HepG2 (cell line): ENCODE measurements around the gene DOCK3. TPM values are rescaled to one million over a fixed set of nuclear protein-coding genes. Genes with fewer than 3 reads are reported as not detected.

Experiments used
- AHR ChIP-seq: IDR thresholded peaks from 2 replicates; pipeline ENCODE4 v1.6.1; 2018; ENCODE audit warnings: missing genetic modification reagents, missing compliant biosample characterization
- EZH2 ChIP-seq: conservative IDR thresholded peaks from 2 replicates; pipeline ENCODE4 v1.6.1; 2012; ENCODE audit warnings: mild to moderate bottlenecking, low read depth, low read length, moderate library complexity
- FOXJ3 ChIP-seq: sonication (generic); formaldehyde crosslinking; IDR thresholded peaks from 2 replicates; pipeline ENCODE4 v1.4.0; 2020; ENCODE audit warnings: missing genetic modification reagents, mild to moderate bottlenecking, borderline replicate concordance
- GATAD2A ChIP-seq: IDR thresholded peaks from 2 replicates; pipeline ENCODE4 v1.6.1; 2016
- GPN1 ChIP-seq: sonication (generic); formaldehyde crosslinking; IDR thresholded peaks from 2 replicates; pipeline ENCODE4 v1.5.1; 2020; ENCODE audit warnings: missing genetic modification reagents, borderline replicate concordance
- PAF1 ChIP-seq: IDR thresholded peaks from 2 replicates; pipeline ENCODE4 v1.6.1; 2016; ENCODE audit warnings: missing genetic modification reagents, missing compliant biosample characterization
- RBM22 ChIP-seq: fragments of 200-400 bp; formaldehyde crosslinking; optimal IDR thresholded peaks from 2 replicates; pipeline ENCODE3; 2017; ENCODE audit warnings: mild to moderate bottlenecking, low read length, moderate library complexity
- XRCC5 ChIP-seq: fragments of 200-400 bp; formaldehyde crosslinking; optimal IDR thresholded peaks from 2 replicates; pipeline ENCODE3; 2017; ENCODE audit warnings: mild to moderate bottlenecking, low read length
- ZBTB42 ChIP-seq: sonication (generic); formaldehyde crosslinking; IDR thresholded peaks from 2 replicates; pipeline ENCODE4 v1.5.0; 2020; ENCODE audit warnings: mild to moderate bottlenecking, missing genetic modification reagents
- ZFP82 ChIP-seq: sonication (generic); formaldehyde crosslinking; IDR thresholded peaks from 2 replicates; pipeline ENCODE4 v1.5.1; 2020; ENCODE audit warnings: mild to moderate bottlenecking, missing genetic modification reagents, borderline replicate concordance
- ZFX ChIP-seq: sonication (generic); formaldehyde crosslinking; IDR thresholded peaks from 2 replicates; pipeline ENCODE4 v1.4.0; 2020; ENCODE audit warnings: mild to moderate bottlenecking, low read depth, missing genetic modification reagents, moderate library complexity
- ZNF331 ChIP-seq: sonication (generic); formaldehyde crosslinking; IDR thresholded peaks from 2 replicates; pipeline ENCODE4 v1.4.0; 2020; ENCODE audit warnings: missing genetic modification reagents
- ZNF546 ChIP-seq: sonication (generic); formaldehyde crosslinking; conservative IDR thresholded peaks from 2 replicates; pipeline ENCODE4 v1.8.1; 2023; ENCODE audit warnings: mild to moderate bottlenecking, missing genetic modification reagents
- ZNF556 ChIP-seq: sonication (generic); formaldehyde crosslinking; IDR thresholded peaks from 2 replicates; pipeline ENCODE4 v1.4.0; 2020; ENCODE audit warnings: mild to moderate bottlenecking, missing genetic modification reagents, borderline replicate concordance
- ZNF605 ChIP-seq: sonication (generic); formaldehyde crosslinking; IDR thresholded peaks from 2 replicates; pipeline ENCODE4 v1.8.0; 2022; ENCODE audit warnings: mild to moderate bottlenecking, missing genetic modification reagents
- ZNF616 ChIP-seq: sonication (generic); formaldehyde crosslinking; IDR thresholded peaks from 2 replicates; pipeline ENCODE4 v1.5.0; 2020; ENCODE audit warnings: low read depth, mild to moderate bottlenecking, missing genetic modification reagents
- ZNF782 ChIP-seq: sonication (generic); formaldehyde crosslinking; IDR thresholded peaks from 2 replicates; pipeline ENCODE4 v1.4.0; 2020; ENCODE audit warnings: missing genetic modification reagents, mild to moderate bottlenecking, borderline replicate concordance
- polyA plus RNA-seq, 8 experiments: library from polyadenylated mRNA; depleted of rRNA in 3 of 8; stranded (reverse) in 7 of 8; unstranded in 1 of 8; fragments of >200 nt; fragmentation: Illumina TruSeq in 4 of 8; extraction: Trizol in 4 of 8; gene quantifications; 2 replicates each; pipeline versions ENCODE4 v1.2.1 to v1.2.3, GENCODE V29; 2011 to 2016; ENCODE audit warnings: low read depth in 4 of 8, missing spikeins in 1 of 8, mixed read lengths in 1 of 8; ENCODE audit not compliant: insufficient read depth in 1 of 8
- total RNA-seq, 5 experiments: library from RNA; depleted of rRNA; stranded (reverse); fragments of >200 nt; fragmentation: Illumina TruSeq; extraction: Trizol; gene quantifications; 2 replicates each; pipeline ENCODE4 v1.2.3, GENCODE V29; 2016; ENCODE audit warnings: low read depth in 1 of 5
- TF ChIP-seq, protein P1 (sequence below): sonication (generic); formaldehyde crosslinking; IDR thresholded peaks from 2 replicates; pipeline ENCODE4 v1.4.0; 2020; ENCODE audit warnings: missing genetic modification reagents, borderline replicate concordance
- TF ChIP-seq, protein P2 (sequence below): sonication (generic); formaldehyde crosslinking; conservative IDR thresholded peaks from 2 replicates; pipeline ENCODE4 v1.4.0; 2020; ENCODE audit warnings: mild to moderate bottlenecking, missing genetic modification reagents, moderate library complexity
- TF ChIP-seq, protein P3 (sequence below): sonication (generic); formaldehyde crosslinking; IDR thresholded peaks from 2 replicates; pipeline ENCODE4 v1.5.0; 2020; ENCODE audit warnings: missing genetic modification reagents
- TF ChIP-seq, protein P4 (sequence below): sonication (generic); formaldehyde crosslinking; IDR thresholded peaks from 2 replicates; pipeline ENCODE4 v1.4.0; 2020; ENCODE audit warnings: missing genetic modification reagents

The DOCK3 gene
- total and polyA plus RNA-seq, 2 of the 13 experiments (the other 11 are each of a cell fraction or from before 2014, with no cell fraction given): not detected

DNA sequence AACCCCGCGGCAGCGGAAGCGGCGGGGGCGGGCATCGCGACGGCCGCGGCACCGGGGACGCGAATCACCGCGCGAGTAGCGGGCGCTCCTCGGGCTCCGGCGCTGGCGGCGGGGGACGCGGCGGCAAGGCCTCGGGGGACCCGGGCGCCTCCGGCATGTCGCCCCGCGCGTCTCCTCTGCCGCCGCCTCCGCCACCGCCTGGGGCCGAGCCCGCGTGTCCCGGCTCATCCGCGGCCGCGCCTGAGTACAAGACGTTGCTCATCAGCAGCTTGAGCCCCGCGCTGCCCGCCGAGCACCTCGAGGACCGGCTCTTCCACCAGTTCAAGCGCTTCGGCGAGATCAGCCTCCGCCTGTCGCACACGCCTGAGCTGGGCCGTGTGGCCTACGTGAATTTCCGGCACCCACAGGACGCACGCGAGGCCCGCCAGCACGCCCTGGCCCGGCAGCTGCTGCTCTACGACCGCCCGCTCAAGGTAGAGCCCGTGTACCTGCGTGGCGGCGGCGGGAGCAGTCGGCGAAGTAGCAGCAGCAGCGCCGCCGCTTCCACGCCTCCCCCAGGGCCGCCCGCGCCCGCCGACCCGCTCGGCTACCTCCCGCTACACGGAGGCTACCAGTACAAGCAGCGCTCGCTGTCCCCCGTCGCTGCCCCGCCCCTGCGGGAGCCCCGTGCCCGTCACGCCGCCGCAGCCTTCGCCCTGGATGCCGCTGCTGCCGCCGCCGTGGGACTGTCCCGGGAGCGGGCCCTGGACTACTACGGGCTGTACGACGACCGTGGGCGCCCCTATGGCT, 717.0 kb downstream of the DOCK3 start (continued):
- no peak for TF ChIP-seq ZNF331 (CRISPR knock-in tag)
- TF ChIP-seq ZFX (CRISPR knock-in tag): no peak; the same call in 1 of the 2 replicates
- TF ChIP-seq XRCC5: no peak
- no peak for TF ChIP-seq ZBTB42 (CRISPR knock-in tag)
- TF ChIP-seq GATAD2A: no peak
- TF ChIP-seq, protein P1, sequence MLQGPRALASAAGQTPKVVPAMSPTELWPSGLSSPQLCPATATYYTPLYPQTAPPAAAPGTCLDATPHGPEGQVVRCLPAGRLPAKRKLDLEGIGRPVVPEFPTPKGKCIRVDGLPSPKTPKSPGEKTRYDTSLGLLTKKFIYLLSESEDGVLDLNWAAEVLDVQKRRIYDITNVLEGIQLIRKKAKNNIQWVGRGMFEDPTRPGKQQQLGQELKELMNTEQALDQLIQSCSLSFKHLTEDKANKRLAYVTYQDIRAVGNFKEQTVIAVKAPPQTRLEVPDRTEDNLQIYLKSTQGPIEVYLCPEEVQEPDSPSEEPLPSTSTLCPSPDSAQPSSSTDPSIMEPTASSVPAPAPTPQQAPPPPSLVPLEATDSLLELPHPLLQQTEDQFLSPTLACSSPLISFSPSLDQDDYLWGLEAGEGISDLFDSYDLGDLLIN: no peak
- no peak for TF ChIP-seq PAF1 (CRISPR knock-in tag)
- TF ChIP-seq ZFP82 (CRISPR knock-in tag): no peak; the same call in 1 of the 2 replicates
- no peak for TF ChIP-seq ZNF605 (CRISPR knock-in tag)
- no peak for TF ChIP-seq EZH2
- TF ChIP-seq ZNF556 (CRISPR knock-in tag): no peak
- peak; percentile 27; the same call in 1 of the 2 replicates for TF ChIP-seq AHR (CRISPR knock-in tag)
- TF ChIP-seq ZNF616: no peak
- peak; percentile 58; the same call in 1 of the 2 replicates for TF ChIP-seq ZNF546
- no peak for TF ChIP-seq RBM22
- TF ChIP-seq, protein P2, sequence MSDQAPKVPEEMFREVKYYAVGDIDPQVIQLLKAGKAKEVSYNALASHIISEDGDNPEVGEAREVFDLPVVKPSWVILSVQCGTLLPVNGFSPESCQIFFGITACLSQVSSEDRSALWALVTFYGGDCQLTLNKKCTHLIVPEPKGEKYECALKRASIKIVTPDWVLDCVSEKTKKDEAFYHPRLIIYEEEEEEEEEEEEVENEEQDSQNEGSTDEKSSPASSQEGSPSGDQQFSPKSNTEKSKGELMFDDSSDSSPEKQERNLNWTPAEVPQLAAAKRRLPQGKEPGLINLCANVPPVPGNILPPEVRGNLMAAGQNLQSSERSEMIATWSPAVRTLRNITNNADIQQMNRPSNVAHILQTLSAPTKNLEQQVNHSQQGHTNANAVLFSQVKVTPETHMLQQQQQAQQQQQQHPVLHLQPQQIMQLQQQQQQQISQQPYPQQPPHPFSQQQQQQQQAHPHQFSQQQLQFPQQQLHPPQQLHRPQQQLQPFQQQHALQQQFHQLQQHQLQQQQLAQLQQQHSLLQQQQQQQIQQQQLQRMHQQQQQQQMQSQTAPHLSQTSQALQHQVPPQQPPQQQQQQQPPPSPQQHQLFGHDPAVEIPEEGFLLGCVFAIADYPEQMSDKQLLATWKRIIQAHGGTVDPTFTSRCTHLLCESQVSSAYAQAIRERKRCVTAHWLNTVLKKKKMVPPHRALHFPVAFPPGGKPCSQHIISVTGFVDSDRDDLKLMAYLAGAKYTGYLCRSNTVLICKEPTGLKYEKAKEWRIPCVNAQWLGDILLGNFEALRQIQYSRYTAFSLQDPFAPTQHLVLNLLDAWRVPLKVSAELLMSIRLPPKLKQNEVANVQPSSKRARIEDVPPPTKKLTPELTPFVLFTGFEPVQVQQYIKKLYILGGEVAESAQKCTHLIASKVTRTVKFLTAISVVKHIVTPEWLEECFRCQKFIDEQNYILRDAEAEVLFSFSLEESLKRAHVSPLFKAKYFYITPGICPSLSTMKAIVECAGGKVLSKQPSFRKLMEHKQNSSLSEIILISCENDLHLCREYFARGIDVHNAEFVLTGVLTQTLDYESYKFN (CRISPR knock-in tag): no peak
- TF ChIP-seq, protein P3, sequence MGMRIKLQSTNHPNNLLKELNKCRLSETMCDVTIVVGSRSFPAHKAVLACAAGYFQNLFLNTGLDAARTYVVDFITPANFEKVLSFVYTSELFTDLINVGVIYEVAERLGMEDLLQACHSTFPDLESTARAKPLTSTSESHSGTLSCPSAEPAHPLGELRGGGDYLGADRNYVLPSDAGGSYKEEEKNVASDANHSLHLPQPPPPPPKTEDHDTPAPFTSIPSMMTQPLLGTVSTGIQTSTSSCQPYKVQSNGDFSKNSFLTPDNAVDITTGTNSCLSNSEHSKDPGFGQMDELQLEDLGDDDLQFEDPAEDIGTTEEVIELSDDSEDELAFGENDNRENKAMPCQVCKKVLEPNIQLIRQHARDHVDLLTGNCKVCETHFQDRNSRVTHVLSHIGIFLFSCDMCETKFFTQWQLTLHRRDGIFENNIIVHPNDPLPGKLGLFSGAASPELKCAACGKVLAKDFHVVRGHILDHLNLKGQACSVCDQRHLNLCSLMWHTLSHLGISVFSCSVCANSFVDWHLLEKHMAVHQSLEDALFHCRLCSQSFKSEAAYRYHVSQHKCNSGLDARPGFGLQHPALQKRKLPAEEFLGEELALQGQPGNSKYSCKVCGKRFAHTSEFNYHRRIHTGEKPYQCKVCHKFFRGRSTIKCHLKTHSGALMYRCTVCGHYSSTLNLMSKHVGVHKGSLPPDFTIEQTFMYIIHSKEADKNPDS (CRISPR knock-in tag): no peak; the same call in 1 of the 2 replicates
- TF ChIP-seq, protein P4, sequence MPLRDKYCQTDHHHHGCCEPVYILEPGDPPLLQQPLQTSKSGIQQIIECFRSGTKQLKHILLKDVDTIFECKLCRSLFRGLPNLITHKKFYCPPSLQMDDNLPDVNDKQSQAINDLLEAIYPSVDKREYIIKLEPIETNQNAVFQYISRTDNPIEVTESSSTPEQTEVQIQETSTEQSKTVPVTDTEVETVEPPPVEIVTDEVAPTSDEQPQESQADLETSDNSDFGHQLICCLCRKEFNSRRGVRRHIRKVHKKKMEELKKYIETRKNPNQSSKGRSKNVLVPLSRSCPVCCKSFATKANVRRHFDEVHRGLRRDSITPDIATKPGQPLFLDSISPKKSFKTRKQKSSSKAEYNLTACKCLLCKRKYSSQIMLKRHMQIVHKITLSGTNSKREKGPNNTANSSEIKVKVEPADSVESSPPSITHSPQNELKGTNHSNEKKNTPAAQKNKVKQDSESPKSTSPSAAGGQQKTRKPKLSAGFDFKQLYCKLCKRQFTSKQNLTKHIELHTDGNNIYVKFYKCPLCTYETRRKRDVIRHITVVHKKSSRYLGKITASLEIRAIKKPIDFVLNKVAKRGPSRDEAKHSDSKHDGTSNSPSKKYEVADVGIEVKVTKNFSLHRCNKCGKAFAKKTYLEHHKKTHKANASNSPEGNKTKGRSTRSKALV (CRISPR knock-in tag): no peak
- no peak for TF ChIP-seq FOXJ3 (CRISPR knock-in tag)
- no peak for TF ChIP-seq GPN1
- TF ChIP-seq ZNF782 (CRISPR knock-in tag): no peak
